ENCODE measurements around the gene ATP9A. TPM values are rescaled to one million over a fixed set of nuclear protein-coding genes. Genes with fewer than 3 reads are reported as not detected.

ATP9A gene
- total RNA-seq, 2 experiments from 2014 or later = 0.58 to 0.65 TPM

- H3K4me1 Mint-ChIP-seq (ENCODE audit: low read depth) = peaks cover 59% of the 10 kb centered on the region
- ATAC-seq (no peak), DNase-seq (no peak)
- H3K27me3 Mint-ChIP-seq = peaks cover 7% of the 10 kb centered on the region
- H3K9me3 Mint-ChIP-seq = peaks cover 2% of the 10 kb centered on the region
- ChIA-PET CTCF (interaction anchor here (1.0 to 1.4 kb wide), 2 partner anchors 15 to 97 kb away, joined by 3 read pairs; no protein-coding TSS in a partner anchor), POLR2A (no interaction called here)
- H3K27ac Mint-ChIP-seq = no peak overlapping the region
- H3K4me3 Mint-ChIP-seq = no peak overlapping the region
- H3K36me3 Mint-ChIP-seq (ENCODE audit: low read depth) = no peaks in the 10 kb centered on the region
- intact Hi-C loops (cut with micrococcal nuclease) = loop anchor here (5.0 kb wide), 1 partner anchor 56 kb away; the partner anchor contains the start of gene NFATC2
- no peak for TF ChIP-seq CTCF (IDR thresholded peaks at IDR 0.05)
Measured at GRCh38 chr20:51598556-51598955, 169.6 kb downstream of the ATP9A start.

- Mint-ChIP-seq H3K36me3 (ENCODE audit: low read depth) (no peaks in the 10 kb centered on the region), H3K27ac (peak overlapping the region; percentile 50), H3K4me1 (ENCODE audit: low read depth) (peaks cover 60% of the 10 kb centered on the region), H3K9me3 (peaks cover 4% of the 10 kb centered on the region), H3K4me3 (peak overlapping the region; percentile 24), H3K27me3 (peaks cover 7% of the 10 kb centered on the region)
- CTCF ChIA-PET = interaction anchor here (1.0 to 5.1 kb wide), 12 partner anchors 16 to 616 kb away, joined by 3 to 49 read pairs (median 4); partner anchors contain the start of gene NFATC2
- DNase-seq = peak; percentile 28
- no peak for TF ChIP-seq CTCF (IDR thresholded peaks at IDR 0.05)
- ATAC-seq = peak; percentile 47
- intact Hi-C loops (cut with micrococcal nuclease) = loop anchor here (5.0 kb wide), 1 partner anchor 55 kb away; the partner anchor contains the start of gene NFATC2
- POLR2A ChIA-PET = no interaction called here
Measured at GRCh38 chr20:51597389-51598231, 170.6 kb downstream of the ATP9A start.

- no peak overlapping the region for H3K4me3 Mint-ChIP-seq
- peaks cover 60% of the 10 kb centered on the region for H3K4me1 Mint-ChIP-seq (ENCODE audit: low read depth)
- ATAC-seq = no peak
- H3K27me3 Mint-ChIP-seq = peaks cover 7% of the 10 kb centered on the region
- DNase-seq = no peak
- peak overlapping the region; percentile 19 for H3K27ac Mint-ChIP-seq
- CTCF ChIA-PET = interaction anchor here (0.7 to 5.1 kb wide), 19 partner anchors 13 to 616 kb away, joined by 3 to 49 read pairs (median 8); partner anchors contain the start of gene NFATC2
- TF ChIP-seq CTCF (IDR thresholded peaks at IDR 0.05) = no peak
- no peaks in the 10 kb centered on the region for H3K36me3 Mint-ChIP-seq (ENCODE audit: low read depth)
- H3K9me3 Mint-ChIP-seq = peaks cover 4% of the 10 kb centered on the region
- intact Hi-C loops (cut with micrococcal nuclease) = loop anchor here (5.0 kb wide), 1 partner anchor 55 kb away; the partner anchor contains the start of gene NFATC2
- POLR2A ChIA-PET = interaction anchor here (2.3 kb wide), 1 partner anchor 85 kb away, joined by 9 read pairs; no protein-coding TSS in a partner anchor
Measured at GRCh38 chr20:51596668-51597388, 171.4 kb downstream of the ATP9A start.

- DNase-seq = no peak
- ATAC-seq = no peak
- ChIA-PET CTCF (interaction anchor here (0.6 to 5.1 kb wide), 33 partner anchors 8 to 602 kb away, joined by 3 to 49 read pairs (median 6); partner anchors contain the start of gene NFATC2), POLR2A (interaction anchor here (0.6 to 2.3 kb wide), 9 partner anchors 9 to 191 kb away, joined by 3 to 9 read pairs (median 3); no protein-coding TSS in a partner anchor)
- H3K27ac Mint-ChIP-seq = peak overlapping the region; percentile 30
- intact Hi-C loops (cut with micrococcal nuclease) = loop anchor here (2.0 to 5.0 kb wide), 2 partner anchors 53 to 223 kb away; partner anchors contain the start of gene NFATC2
- peaks cover 60% of the 10 kb centered on the region for H3K4me1 Mint-ChIP-seq (ENCODE audit: low read depth)
- H3K4me3 Mint-ChIP-seq = no peak overlapping the region
- H3K27me3 Mint-ChIP-seq = peaks cover 7% of the 10 kb centered on the region
- H3K36me3 Mint-ChIP-seq (ENCODE audit: low read depth) = no peaks in the 10 kb centered on the region
- peaks cover 4% of the 10 kb centered on the region for H3K9me3 Mint-ChIP-seq
- TF ChIP-seq CTCF (IDR thresholded peaks at IDR 0.05) = no peak
Measured at GRCh38 chr20:51595744-51596143, 172.4 kb downstream of the ATP9A start.

Measured in activated CD8-positive, alpha-beta T cell treated with anti-CD3 and anti-CD28 coated beads for 36 hours (primary cell).